WTC11 (cell line): ENCODE measurements around the gene MSI2. TPM values are rescaled to one million over a fixed set of nuclear protein-coding genes. Genes with fewer than 3 reads are reported as not detected.

Experiments
- ATAC-seq: fragments of 200-7000 bp; cut with Tn5 transposase; 2 replicates; pipeline ENCODE4 v1.10.0; 2021; ENCODE audit warnings: mild to moderate bottlenecking, moderate library complexity
- CTCF ChIA-PET: fragments of 300-600 bp; sonication (Branson Sonifier 250); formaldehyde crosslinking; loops from one replicate; lab custom pipeline; 2021; ENCODE audit warnings: antibody characterized with exemption; lab: Charles Lee
- POLR2A ChIA-PET: fragments of 350-600 bp; sonication (Branson Sonifier 250); formaldehyde crosslinking; loops from one replicate; lab custom pipeline; 2021; ENCODE audit warnings: antibody characterized with exemption; lab: Charles Lee
- DNase-seq: peaks from one replicate; pipeline ENCODE4 v3.0.0; 2021; ENCODE audit warnings: low spot score
- H3K27ac Mint-ChIP-seq: 2 replicates; pipeline ENCODE4 v1.8.0; 2021; ENCODE audit warnings: mixed read lengths
- H3K27me3 Mint-ChIP-seq: 2 replicates; pipeline ENCODE4 v1.8.0; 2021; ENCODE audit warnings: low read depth, mild to moderate bottlenecking, moderate library complexity, mixed read lengths
- H3K36me3 Mint-ChIP-seq: 2 replicates; pipeline ENCODE4 v1.8.0; 2021; ENCODE audit warnings: mixed read lengths
- H3K4me1 Mint-ChIP-seq: 2 replicates; pipeline ENCODE4 v1.8.0; 2022; ENCODE audit warnings: mixed read lengths
- H3K4me3 Mint-ChIP-seq: 2 replicates; pipeline ENCODE4 v1.8.0; 2021; ENCODE audit warnings: mild to moderate bottlenecking, moderate library complexity, mixed read lengths
- H3K9me3 Mint-ChIP-seq: 2 replicates; pipeline ENCODE4 v1.8.0; 2021; ENCODE audit warnings: mixed read lengths
- ESRRA ChIP-seq: sonication (generic); formaldehyde crosslinking; IDR thresholded peaks from 2 replicates; pipeline ENCODE4 v1.8.1; 2022; ENCODE audit warnings: mild to moderate bottlenecking, missing genetic modification reagents, borderline replicate concordance
- ETV6 ChIP-seq: sonication (generic); formaldehyde crosslinking; IDR thresholded peaks from 2 replicates; pipeline ENCODE4 v1.8.1; 2022; ENCODE audit warnings: mild to moderate bottlenecking, missing genetic modification reagents
- GTF2I ChIP-seq: fragments of 250-450 bp; sonication (Bioruptor Pico); conservative IDR thresholded peaks from 2 replicates; pipeline ENCODE4 v1.4.0; 2021; ENCODE audit warnings: mild to moderate bottlenecking
- IRF2 ChIP-seq: sonication (generic); formaldehyde crosslinking; IDR thresholded peaks from 2 replicates; pipeline ENCODE4 v1.8.0; 2022; ENCODE audit warnings: low read depth, missing genetic modification reagents, borderline replicate concordance
- JUN ChIP-seq: sonication (generic); formaldehyde crosslinking; IDR thresholded peaks from 2 replicates; pipeline ENCODE4 v1.8.0; 2023; ENCODE audit warnings: mild to moderate bottlenecking, missing genetic modification reagents
- NR3C1 ChIP-seq: sonication (generic); formaldehyde crosslinking; conservative IDR thresholded peaks from 2 replicates; pipeline ENCODE4 v1.8.1; 2023; ENCODE audit warnings: low read depth, mild to moderate bottlenecking, missing genetic modification reagents
- PRRX2 ChIP-seq: fragments of 250-450 bp; sonication (Bioruptor Pico); IDR thresholded peaks from 2 replicates; pipeline ENCODE4 v1.8.0; 2021; ENCODE audit warnings: mild to moderate bottlenecking
- RORB ChIP-seq: fragments of 250-450 bp; sonication (Bioruptor Pico); IDR thresholded peaks from 2 replicates; pipeline ENCODE4 v1.9.0; 2021; ENCODE audit warnings: mild to moderate bottlenecking
- TEAD1 ChIP-seq: sonication (generic); formaldehyde crosslinking; IDR thresholded peaks from 2 replicates; pipeline ENCODE4 v1.8.0; 2022; ENCODE audit warnings: mild to moderate bottlenecking, missing genetic modification reagents
- TEAD4 ChIP-seq: sonication (generic); formaldehyde crosslinking; IDR thresholded peaks from 2 replicates; pipeline ENCODE4 v1.8.0; 2022; ENCODE audit warnings: mild to moderate bottlenecking, missing genetic modification reagents
- ZNF121 ChIP-seq: sonication (generic); formaldehyde crosslinking; IDR thresholded peaks from 2 replicates; pipeline ENCODE4 v1.8.0; 2023; ENCODE audit warnings: missing genetic modification reagents
- ZNF219 ChIP-seq: sonication (generic); formaldehyde crosslinking; IDR thresholded peaks from 2 replicates; pipeline ENCODE4 v1.8.0; 2023; ENCODE audit warnings: missing genetic modification reagents, mild to moderate bottlenecking, borderline replicate concordance
- total RNA-seq: library from RNA; stranded (reverse); gene quantifications from 3 replicates; pipeline ENCODE4 v1.2.3, GENCODE V29; 2021
- TF ChIP-seq, protein P1 (sequence below): sonication (generic); formaldehyde crosslinking; IDR thresholded peaks from 2 replicates; pipeline ENCODE4 v1.8.1; 2023; ENCODE audit warnings: mild to moderate bottlenecking, missing genetic modification reagents, borderline replicate concordance
- TF ChIP-seq, protein P2 (sequence below): sonication (generic); formaldehyde crosslinking; IDR thresholded peaks from 2 replicates; pipeline ENCODE4 v1.8.0; 2022; ENCODE audit warnings: mild to moderate bottlenecking, missing genetic modification reagents
- TF ChIP-seq, protein P3 (sequence below): sonication (generic); formaldehyde crosslinking; IDR thresholded peaks from 2 replicates; pipeline ENCODE4 v1.8.1; 2022; ENCODE audit warnings: mild to moderate bottlenecking, moderate library complexity, missing genetic modification reagents
- TF ChIP-seq, protein P4 (sequence below): sonication (generic); formaldehyde crosslinking; conservative IDR thresholded peaks from 2 replicates; pipeline ENCODE4 v1.8.1; 2022; ENCODE audit warnings: mild to moderate bottlenecking, missing genetic modification reagents
- TF ChIP-seq, protein P5 (sequence below): sonication (generic); formaldehyde crosslinking; IDR thresholded peaks from 2 replicates; pipeline ENCODE4 v1.8.0; 2022; ENCODE audit warnings: mild to moderate bottlenecking, missing genetic modification reagents
- TF ChIP-seq, protein P6 (sequence below): sonication (generic); formaldehyde crosslinking; IDR thresholded peaks from 2 replicates; pipeline ENCODE4 v1.8.1; 2022; ENCODE audit warnings: mild to moderate bottlenecking, missing genetic modification reagents, moderate library complexity, borderline replicate concordance
- TF ChIP-seq, protein P7 (sequence below): sonication (generic); formaldehyde crosslinking; IDR thresholded peaks from 2 replicates; pipeline ENCODE4 v1.8.1; 2023; ENCODE audit warnings: mild to moderate bottlenecking, moderate library complexity, missing genetic modification reagents

The MSI2 gene
- total RNA-seq, 1 experiment from 2014 or later: 82.1 TPM

DNA sequence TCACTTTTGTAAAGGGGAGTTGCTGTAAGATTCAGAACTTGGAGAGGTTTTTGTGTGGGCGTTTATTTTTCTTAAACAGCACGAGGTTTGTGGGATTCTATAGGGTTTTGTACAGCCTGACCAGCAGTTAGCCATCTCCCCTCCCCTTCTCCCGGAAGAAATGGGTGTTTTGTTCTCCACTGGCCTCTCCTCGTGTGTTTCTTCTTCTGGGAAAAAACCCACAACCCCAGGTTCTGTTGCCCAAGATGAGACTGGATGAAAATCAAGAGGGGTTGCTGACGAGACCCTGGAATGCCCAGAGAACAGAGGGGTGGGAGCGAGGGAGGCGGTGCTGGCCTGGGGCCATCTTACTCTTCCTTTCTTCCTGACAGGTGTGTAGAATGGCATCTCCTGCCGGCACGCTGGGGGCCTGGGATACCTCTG lies 186.1 kb downstream of the MSI2 start:
- Mint-ChIP-seq H3K4me3 (no peak overlapping the region), H3K36me3 (no peaks in the 10 kb centered on the region), H3K4me1 (peaks cover 61% of the 10 kb centered on the region), H3K9me3 (no peaks in the 10 kb centered on the region), H3K27ac (no peak overlapping the region), H3K27me3 (no peaks in the 10 kb centered on the region)
- TF ChIP-seq, protein P1, sequence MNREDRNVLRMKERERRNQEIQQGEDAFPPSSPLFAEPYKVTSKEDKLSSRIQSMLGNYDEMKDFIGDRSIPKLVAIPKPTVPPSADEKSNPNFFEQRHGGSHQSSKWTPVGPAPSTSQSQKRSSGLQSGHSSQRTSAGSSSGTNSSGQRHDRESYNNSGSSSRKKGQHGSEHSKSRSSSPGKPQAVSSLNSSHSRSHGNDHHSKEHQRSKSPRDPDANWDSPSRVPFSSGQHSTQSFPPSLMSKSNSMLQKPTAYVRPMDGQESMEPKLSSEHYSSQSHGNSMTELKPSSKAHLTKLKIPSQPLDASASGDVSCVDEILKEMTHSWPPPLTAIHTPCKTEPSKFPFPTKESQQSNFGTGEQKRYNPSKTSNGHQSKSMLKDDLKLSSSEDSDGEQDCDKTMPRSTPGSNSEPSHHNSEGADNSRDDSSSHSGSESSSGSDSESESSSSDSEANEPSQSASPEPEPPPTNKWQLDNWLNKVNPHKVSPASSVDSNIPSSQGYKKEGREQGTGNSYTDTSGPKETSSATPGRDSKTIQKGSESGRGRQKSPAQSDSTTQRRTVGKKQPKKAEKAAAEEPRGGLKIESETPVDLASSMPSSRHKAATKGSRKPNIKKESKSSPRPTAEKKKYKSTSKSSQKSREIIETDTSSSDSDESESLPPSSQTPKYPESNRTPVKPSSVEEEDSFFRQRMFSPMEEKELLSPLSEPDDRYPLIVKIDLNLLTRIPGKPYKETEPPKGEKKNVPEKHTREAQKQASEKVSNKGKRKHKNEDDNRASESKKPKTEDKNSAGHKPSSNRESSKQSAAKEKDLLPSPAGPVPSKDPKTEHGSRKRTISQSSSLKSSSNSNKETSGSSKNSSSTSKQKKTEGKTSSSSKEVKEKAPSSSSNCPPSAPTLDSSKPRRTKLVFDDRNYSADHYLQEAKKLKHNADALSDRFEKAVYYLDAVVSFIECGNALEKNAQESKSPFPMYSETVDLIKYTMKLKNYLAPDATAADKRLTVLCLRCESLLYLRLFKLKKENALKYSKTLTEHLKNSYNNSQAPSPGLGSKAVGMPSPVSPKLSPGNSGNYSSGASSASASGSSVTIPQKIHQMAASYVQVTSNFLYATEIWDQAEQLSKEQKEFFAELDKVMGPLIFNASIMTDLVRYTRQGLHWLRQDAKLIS: no peak
- TF ChIP-seq, protein P2, sequence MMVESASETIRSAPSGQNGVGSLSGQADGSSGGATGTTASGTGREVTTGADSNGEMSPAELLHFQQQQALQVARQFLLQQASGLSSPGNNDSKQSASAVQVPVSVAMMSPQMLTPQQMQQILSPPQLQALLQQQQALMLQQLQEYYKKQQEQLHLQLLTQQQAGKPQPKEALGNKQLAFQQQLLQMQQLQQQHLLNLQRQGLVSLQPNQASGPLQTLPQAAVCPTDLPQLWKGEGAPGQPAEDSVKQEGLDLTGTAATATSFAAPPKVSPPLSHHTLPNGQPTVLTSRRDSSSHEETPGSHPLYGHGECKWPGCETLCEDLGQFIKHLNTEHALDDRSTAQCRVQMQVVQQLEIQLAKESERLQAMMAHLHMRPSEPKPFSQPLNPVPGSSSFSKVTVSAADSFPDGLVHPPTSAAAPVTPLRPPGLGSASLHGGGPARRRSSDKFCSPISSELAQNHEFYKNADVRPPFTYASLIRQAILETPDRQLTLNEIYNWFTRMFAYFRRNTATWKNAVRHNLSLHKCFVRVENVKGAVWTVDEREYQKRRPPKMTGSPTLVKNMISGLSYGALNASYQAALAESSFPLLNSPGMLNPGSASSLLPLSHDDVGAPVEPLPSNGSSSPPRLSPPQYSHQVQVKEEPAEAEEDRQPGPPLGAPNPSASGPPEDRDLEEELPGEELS (CRISPR knock-in tag): no peak
- no peak for TF ChIP-seq ZNF121 (CRISPR knock-in tag)
- TF ChIP-seq, protein P3, sequence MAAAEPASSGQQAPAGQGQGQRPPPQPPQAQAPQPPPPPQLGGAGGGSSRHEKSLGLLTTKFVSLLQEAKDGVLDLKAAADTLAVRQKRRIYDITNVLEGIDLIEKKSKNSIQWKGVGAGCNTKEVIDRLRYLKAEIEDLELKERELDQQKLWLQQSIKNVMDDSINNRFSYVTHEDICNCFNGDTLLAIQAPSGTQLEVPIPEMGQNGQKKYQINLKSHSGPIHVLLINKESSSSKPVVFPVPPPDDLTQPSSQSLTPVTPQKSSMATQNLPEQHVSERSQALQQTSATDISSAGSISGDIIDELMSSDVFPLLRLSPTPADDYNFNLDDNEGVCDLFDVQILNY (CRISPR knock-in tag): no peak
- no peak for TF ChIP-seq IRF2 (CRISPR knock-in tag)
- ChIA-PET CTCF (interaction anchor here (2.6 to 3.2 kb wide), 2 partner anchors 24 to 198 kb away, joined by 13 to 40 read pairs; no protein-coding TSS in a partner anchor), POLR2A (no interaction called here)
- DNase-seq (no peak), ATAC-seq (no peak)

DNA sequence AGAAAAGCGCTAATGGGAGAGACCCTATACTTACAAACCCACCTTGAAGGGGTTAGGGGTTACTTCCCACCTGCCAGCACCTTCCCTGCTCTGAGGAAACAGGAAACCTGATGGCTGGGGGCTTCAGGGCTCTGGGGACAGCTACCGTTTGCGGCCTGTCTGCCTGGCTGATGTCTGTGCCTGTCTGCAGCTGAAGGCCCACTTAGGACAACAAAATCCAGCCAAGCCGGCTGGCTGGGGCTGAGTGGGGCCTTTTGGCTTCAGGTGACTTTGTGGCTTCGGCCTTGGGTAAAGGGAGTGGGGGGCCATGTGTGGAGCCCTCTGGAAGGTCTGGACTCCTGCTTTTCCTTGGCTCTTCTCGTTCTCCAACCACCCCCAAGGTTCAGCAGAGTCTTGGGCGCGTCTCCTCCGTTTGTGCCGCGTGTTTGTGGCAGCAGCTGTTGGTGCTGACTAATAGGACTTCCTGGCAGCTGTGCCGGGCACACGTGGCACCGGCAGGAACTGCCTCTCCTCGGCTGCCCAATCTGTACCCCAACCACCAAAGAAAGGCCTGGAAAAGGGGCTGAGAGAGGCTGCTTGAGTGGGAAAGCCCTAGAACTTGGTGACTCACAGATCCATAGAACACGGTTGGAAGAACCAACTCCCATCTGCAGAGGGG lies 186.7 kb downstream of the MSI2 start:
- CTCF ChIA-PET: no interaction called here
- Mint-ChIP-seq H3K36me3 (no peaks in the 10 kb centered on the region), H3K27me3 (no peaks in the 10 kb centered on the region), H3K4me3 (no peak overlapping the region), H3K9me3 (no peaks in the 10 kb centered on the region), H3K27ac (no peak overlapping the region)
- POLR2A ChIA-PET: no interaction called here
- DNase-seq (no peak), ATAC-seq (no peak)
- TF ChIP-seq ETV6 (no peak), TEAD1 (no peak), GTF2I (CRISPR knock-in tag) (no peak), ZNF219 (CRISPR knock-in tag) (no peak)
- TF ChIP-seq, protein P4, sequence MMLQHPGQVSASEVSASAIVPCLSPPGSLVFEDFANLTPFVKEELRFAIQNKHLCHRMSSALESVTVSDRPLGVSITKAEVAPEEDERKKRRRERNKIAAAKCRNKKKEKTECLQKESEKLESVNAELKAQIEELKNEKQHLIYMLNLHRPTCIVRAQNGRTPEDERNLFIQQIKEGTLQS (CRISPR knock-in tag): no peak
- TF ChIP-seq, protein P5, sequence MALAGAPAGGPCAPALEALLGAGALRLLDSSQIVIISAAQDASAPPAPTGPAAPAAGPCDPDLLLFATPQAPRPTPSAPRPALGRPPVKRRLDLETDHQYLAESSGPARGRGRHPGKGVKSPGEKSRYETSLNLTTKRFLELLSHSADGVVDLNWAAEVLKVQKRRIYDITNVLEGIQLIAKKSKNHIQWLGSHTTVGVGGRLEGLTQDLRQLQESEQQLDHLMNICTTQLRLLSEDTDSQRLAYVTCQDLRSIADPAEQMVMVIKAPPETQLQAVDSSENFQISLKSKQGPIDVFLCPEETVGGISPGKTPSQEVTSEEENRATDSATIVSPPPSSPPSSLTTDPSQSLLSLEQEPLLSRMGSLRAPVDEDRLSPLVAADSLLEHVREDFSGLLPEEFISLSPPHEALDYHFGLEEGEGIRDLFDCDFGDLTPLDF (CRISPR knock-in tag): no peak
- TF ChIP-seq, all 79 proteins: peak for 0
- H3K4me1 Mint-ChIP-seq: peaks cover 61% of the 10 kb centered on the region

DNA sequence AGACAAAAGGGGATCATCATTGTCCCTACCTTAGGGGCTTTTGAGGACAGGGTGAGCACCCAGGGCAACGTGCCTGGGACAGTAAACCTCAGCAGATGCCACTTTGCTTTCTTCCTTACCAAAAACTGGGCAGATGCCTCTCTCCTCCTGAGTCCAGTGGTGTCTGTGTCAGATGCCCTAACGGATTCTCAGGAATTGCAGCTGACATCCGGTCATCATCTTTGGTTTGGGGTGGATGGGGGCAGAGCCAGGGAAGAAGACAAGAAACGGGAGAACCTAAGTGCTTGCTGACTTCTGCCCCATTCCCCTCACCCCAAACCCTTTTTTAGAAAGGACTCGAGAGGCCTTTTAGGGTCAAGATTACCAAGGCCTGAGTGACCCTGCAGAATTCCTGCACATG lies 187.5 kb downstream of the MSI2 start:
- ChIA-PET CTCF (interaction anchor here (0.9 kb wide), 1 partner anchor 287 kb away, joined by 3 read pairs; no protein-coding TSS in a partner anchor), POLR2A (no interaction called here)
- no peak for ATAC-seq
- H3K27ac Mint-ChIP-seq: no peak overlapping the region
- no peaks in the 10 kb centered on the region for H3K27me3 Mint-ChIP-seq
- DNase-seq: no peak
- no peak overlapping the region for H3K4me3 Mint-ChIP-seq
- H3K36me3 Mint-ChIP-seq: no peaks in the 10 kb centered on the region
- H3K9me3 Mint-ChIP-seq: no peaks in the 10 kb centered on the region
- H3K4me1 Mint-ChIP-seq: peaks cover 58% of the 10 kb centered on the region
- TF ChIP-seq TEAD4 (CRISPR knock-in tag): no peak
- no peak for TF ChIP-seq ESRRA (CRISPR knock-in tag)
- TF ChIP-seq, protein P6, sequence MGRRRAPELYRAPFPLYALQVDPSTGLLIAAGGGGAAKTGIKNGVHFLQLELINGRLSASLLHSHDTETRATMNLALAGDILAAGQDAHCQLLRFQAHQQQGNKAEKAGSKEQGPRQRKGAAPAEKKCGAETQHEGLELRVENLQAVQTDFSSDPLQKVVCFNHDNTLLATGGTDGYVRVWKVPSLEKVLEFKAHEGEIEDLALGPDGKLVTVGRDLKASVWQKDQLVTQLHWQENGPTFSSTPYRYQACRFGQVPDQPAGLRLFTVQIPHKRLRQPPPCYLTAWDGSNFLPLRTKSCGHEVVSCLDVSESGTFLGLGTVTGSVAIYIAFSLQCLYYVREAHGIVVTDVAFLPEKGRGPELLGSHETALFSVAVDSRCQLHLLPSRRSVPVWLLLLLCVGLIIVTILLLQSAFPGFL: no peak
- TF ChIP-seq PRRX2: no peak
- TF ChIP-seq JUN (CRISPR knock-in tag): no peak
- no peak for TF ChIP-seq ZNF121 (CRISPR knock-in tag)
- TF ChIP-seq, protein P7, sequence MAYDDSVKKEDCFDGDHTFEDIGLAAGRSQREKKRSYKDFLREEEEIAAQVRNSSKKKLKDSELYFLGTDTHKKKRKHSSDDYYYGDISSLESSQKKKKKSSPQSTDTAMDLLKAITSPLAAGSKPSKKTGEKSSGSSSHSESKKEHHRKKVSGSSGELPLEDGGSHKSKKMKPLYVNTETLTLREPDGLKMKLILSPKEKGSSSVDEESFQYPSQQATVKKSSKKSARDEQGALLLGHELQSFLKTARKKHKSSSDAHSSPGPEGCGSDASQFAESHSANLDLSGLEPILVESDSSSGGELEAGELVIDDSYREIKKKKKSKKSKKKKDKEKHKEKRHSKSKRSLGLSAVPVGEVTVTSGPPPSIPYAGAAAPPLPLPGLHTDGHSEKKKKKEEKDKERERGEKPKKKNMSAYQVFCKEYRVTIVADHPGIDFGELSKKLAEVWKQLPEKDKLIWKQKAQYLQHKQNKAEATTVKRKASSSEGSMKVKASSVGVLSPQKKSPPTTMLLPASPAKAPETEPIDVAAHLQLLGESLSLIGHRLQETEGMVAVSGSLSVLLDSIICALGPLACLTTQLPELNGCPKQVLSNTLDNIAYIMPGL: no peak
- TF ChIP-seq NR3C1: no peak
- no peak for TF ChIP-seq RORB
